Measurements from ENCODE around the gene RALGPS1. TPM values are rescaled to one million over a fixed set of nuclear protein-coding genes. Genes with fewer than 3 reads are reported as not detected.
A peak's percentile ranks its signal among the peaks of the same experiment; 100 is the strongest.

RALGPS1 gene
- total and polyA plus RNA-seq, 2 of the 13 experiments (the other 11 are each of a cell fraction or from before 2014, with no cell fraction given), result 3.7 to 6.5 TPM

DNA sequence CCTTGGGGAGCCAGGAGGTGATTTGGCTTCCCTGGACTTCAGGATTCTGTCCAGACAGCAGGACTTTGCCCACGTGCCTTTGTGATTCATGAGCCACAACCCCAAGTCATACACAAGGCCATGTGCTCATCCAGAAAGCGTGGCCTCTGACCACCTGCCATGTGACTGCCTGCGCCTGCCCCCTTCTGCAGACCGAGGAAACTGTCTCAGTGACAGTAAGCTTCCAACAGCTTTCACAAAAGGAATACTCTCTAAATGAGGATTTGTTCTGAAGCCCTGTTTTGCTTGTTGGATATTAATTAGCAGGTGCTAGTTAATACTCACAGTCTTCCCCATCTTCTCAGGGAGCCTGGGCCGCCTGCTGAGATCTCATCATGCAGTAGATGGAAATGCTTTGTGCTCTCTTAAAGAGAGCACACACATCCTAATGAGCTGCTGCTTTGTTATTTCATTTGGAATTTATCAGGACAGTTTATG, 244.8 kb downstream of the RALGPS1 start (continued):
- TF ChIP-seq KDM1A (CRISPR knock-in tag; IDR thresholded peaks at IDR 0.05) (peak; percentile 39; the same call in 1 of the 2 replicates), ZNF33B (CRISPR knock-in tag; IDR thresholded peaks at IDR 0.05) (peak; percentile 96), ZNF335 (CRISPR knock-in tag; IDR thresholded peaks at IDR 0.05) (peak; percentile 89; the same call in 1 of the 2 replicates), ZNF552 (CRISPR knock-in tag; IDR thresholded peaks at IDR 0.05; ENCODE audit: borderline replicate concordance) (peak; percentile 92; the same call in 1 of the 2 replicates), JDP2 (CRISPR knock-in tag; IDR thresholded peaks at IDR 0.05; ENCODE audit: borderline replicate concordance) (peak; percentile 49; the same call in 1 of the 2 replicates), MAF1 (CRISPR knock-in tag; IDR thresholded peaks at IDR 0.05; ENCODE audit: borderline replicate concordance) (no peak), MXD4 (CRISPR knock-in tag; IDR thresholded peaks at IDR 0.05) (peak; percentile 99), ATM (IDR thresholded peaks at IDR 0.05; ENCODE audit: borderline replicate concordance) (no peak), ZNF451 (CRISPR knock-in tag; IDR thresholded peaks at IDR 0.05) (peak; percentile 98), ZNF781 (CRISPR knock-in tag; IDR thresholded peaks at IDR 0.05; ENCODE audit: borderline replicate concordance, not compliant biosample characterization) (peak; percentile 98), MED13 (CRISPR knock-in tag; IDR thresholded peaks at IDR 0.05) (no peak), TP53 (CRISPR knock-in tag; conservative IDR thresholded peaks at IDR 0.05) (peak; percentile 54; the same call in 1 of the 2 replicates), JUNB (CRISPR knock-in tag; IDR thresholded peaks at IDR 0.05; ENCODE audit: borderline replicate concordance) (peak; percentile 92), ZNF331 (CRISPR knock-in tag; IDR thresholded peaks at IDR 0.05) (peak; percentile 92), CHD4 (IDR thresholded peaks at IDR 0.05; ENCODE audit: borderline replicate concordance, low read length) (no peak), ZNF207 (IDR thresholded peaks at IDR 0.05; ENCODE audit: borderline replicate concordance) (no peak), FOXA1 (IDR thresholded peaks at IDR 0.05) (no peak), FOXA1 (CRISPR knock-in tag; IDR thresholded peaks at IDR 0.05) (0 out of 2 replicates have a peak, but pooled peaks have one; percentile 29), ZNF557 (CRISPR knock-in tag; IDR thresholded peaks at IDR 0.05) (peak; percentile 98), PRPF4 (IDR thresholded peaks at IDR 0.05; ENCODE audit: low read depth, low read length, poor library complexity, severe bottlenecking) (no peak)
- TF ChIP-seq, protein P1, sequence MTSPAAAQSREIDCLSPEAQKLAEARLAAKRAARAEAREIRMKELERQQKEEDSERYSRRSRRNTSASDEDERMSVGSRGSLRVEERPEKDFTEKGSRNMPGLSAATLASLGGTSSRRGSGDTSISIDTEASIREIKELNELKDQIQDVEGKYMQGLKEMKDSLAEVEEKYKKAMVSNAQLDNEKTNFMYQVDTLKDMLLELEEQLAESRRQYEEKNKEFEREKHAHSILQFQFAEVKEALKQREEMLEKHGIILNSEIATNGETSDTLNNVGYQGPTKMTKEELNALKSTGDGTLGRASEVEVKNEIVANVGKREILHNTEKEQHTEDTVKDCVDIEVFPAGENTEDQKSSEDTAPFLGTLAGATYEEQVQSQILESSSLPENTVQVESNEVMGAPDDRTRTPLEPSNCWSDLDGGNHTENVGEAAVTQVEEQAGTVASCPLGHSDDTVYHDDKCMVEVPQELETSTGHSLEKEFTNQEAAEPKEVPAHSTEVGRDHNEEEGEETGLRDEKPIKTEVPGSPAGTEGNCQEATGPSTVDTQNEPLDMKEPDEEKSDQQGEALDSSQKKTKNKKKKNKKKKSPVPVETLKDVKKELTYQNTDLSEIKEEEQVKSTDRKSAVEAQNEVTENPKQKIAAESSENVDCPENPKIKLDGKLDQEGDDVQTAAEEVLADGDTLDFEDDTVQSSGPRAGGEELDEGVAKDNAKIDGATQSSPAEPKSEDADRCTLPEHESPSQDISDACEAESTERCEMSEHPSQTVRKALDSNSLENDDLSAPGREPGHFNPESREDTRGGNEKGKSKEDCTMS (CRISPR knock-in tag; conservative IDR thresholded peaks at IDR 0.05), result no peak
- TF ChIP-seq, protein P2, sequence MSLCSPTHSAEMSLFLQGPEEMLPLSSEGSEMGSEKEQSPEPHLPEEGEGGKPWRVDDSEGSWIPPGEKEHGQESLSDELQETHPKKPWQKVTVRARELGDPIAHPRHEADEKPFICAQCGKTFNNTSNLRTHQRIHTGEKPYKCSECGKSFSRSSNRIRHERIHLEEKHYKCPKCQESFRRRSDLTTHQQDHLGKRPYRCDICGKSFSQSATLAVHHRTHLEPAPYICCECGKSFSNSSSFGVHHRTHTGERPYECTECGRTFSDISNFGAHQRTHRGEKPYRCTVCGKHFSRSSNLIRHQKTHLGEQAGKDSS (CRISPR knock-in tag; IDR thresholded peaks at IDR 0.05; ENCODE audit: borderline replicate concordance, low read depth), result peak; percentile 97
- TF ChIP-seq, protein P3, sequence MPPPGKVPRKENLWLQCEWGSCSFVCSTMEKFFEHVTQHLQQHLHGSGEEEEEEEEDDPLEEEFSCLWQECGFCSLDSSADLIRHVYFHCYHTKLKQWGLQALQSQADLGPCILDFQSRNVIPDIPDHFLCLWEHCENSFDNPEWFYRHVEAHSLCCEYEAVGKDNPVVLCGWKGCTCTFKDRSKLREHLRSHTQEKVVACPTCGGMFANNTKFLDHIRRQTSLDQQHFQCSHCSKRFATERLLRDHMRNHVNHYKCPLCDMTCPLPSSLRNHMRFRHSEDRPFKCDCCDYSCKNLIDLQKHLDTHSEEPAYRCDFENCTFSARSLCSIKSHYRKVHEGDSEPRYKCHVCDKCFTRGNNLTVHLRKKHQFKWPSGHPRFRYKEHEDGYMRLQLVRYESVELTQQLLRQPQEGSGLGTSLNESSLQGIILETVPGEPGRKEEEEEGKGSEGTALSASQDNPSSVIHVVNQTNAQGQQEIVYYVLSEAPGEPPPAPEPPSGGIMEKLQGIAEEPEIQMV (CRISPR knock-in tag; IDR thresholded peaks at IDR 0.05; ENCODE audit: low read depth), result peak; percentile 95
- TF ChIP-seq, protein P4, sequence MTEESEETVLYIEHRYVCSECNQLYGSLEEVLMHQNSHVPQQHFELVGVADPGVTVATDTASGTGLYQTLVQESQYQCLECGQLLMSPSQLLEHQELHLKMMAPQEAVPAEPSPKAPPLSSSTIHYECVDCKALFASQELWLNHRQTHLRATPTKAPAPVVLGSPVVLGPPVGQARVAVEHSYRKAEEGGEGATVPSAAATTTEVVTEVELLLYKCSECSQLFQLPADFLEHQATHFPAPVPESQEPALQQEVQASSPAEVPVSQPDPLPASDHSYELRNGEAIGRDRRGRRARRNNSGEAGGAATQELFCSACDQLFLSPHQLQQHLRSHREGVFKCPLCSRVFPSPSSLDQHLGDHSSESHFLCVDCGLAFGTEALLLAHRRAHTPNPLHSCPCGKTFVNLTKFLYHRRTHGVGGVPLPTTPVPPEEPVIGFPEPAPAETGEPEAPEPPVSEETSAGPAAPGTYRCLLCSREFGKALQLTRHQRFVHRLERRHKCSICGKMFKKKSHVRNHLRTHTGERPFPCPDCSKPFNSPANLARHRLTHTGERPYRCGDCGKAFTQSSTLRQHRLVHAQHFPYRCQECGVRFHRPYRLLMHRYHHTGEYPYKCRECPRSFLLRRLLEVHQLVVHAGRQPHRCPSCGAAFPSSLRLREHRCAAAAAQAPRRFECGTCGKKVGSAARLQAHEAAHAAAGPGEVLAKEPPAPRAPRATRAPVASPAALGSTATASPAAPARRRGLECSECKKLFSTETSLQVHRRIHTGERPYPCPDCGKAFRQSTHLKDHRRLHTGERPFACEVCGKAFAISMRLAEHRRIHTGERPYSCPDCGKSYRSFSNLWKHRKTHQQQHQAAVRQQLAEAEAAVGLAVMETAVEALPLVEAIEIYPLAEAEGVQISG (CRISPR knock-in tag; IDR thresholded peaks at IDR 0.05), result peak; percentile 90

All from HepG2 (cell line).